ENCODE results near the gene RNASE8. TPM values are rescaled to one million over a fixed set of nuclear protein-coding genes. Genes with fewer than 3 reads are reported as not detected.

Gene RNASE8
- total and polyA plus RNA-seq, 2 of the 4 experiments (the other 2 are of a cell fraction): not detected

DNA sequence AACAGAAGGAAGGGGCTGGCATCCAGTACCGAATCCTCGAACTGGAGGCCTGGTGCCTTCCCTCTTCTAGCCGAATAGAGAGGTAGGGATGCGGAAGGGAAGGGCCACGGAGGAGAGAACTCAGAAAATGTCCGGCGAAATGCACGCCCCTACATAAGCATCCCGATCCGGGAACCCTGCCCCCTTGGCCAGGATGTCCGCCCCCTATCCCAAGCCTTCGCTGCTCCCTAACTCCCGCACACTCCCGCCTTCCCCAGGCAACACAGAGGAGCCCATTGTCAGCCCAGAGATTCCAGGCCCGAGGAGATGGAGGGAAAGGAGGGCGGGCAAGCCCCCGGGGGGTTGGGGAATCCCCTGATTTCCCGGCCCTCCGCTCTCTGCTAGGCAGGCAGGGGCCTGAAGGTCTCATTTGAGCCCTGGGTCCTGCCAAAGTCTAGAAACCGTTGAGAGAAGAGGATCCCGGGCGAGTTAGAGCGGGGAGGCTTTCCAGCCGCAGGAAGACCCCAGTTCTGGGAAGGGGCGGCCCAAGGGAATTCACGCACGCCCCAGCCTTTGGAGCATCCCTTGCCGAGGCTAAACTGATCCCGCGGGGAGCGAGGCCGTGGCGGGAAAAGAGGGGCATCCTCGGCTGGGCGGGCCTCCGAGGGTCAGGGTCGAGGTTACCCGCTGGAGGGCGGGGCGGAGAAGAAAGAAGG is 11.9 kb downstream of the RNASE8 start:
- TF ChIP-seq CHD1 (IDR thresholded peaks at IDR 0.05; ENCODE audit: low read depth, low read length) (no peak), CEBPB (IDR thresholded peaks at IDR 0.05; ENCODE audit: low read depth, low read length) (no peak), ELK1 (IDR thresholded peaks at IDR 0.05; ENCODE audit: borderline replicate concordance, low read depth, low read length) (no peak), FOS (IDR thresholded peaks at IDR 0.05; ENCODE audit: low read depth, low read length) (no peak), MAZ (IDR thresholded peaks at IDR 0.05; ENCODE audit: borderline replicate concordance, low read depth, low read length) (no peak), POLR2A (IDR thresholded peaks at IDR 0.05; ENCODE audit: low read depth, low read length) (no peak), SMC3 (IDR thresholded peaks at IDR 0.05; ENCODE audit: low read depth, low read length) (no peak), NFE2L2 (IDR thresholded peaks at IDR 0.05; ENCODE audit: low read depth, low read length) (no peak), MAFK (IDR thresholded peaks at IDR 0.05; ENCODE audit: low read depth, low read length) (no peak), RAD21 (IDR thresholded peaks at IDR 0.05; ENCODE audit: low read length) (no peak), MXI1 (IDR thresholded peaks at IDR 0.05; ENCODE audit: borderline replicate concordance, low read depth, low read length) (no peak)
- TF ChIP-seq, protein P1, sequence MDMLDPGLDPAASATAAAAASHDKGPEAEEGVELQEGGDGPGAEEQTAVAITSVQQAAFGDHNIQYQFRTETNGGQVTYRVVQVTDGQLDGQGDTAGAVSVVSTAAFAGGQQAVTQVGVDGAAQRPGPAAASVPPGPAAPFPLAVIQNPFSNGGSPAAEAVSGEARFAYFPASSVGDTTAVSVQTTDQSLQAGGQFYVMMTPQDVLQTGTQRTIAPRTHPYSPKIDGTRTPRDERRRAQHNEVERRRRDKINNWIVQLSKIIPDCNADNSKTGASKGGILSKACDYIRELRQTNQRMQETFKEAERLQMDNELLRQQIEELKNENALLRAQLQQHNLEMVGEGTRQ (IDR thresholded peaks at IDR 0.05; ENCODE audit: low read depth, low read length): no peak
- TF ChIP-seq, protein P2, sequence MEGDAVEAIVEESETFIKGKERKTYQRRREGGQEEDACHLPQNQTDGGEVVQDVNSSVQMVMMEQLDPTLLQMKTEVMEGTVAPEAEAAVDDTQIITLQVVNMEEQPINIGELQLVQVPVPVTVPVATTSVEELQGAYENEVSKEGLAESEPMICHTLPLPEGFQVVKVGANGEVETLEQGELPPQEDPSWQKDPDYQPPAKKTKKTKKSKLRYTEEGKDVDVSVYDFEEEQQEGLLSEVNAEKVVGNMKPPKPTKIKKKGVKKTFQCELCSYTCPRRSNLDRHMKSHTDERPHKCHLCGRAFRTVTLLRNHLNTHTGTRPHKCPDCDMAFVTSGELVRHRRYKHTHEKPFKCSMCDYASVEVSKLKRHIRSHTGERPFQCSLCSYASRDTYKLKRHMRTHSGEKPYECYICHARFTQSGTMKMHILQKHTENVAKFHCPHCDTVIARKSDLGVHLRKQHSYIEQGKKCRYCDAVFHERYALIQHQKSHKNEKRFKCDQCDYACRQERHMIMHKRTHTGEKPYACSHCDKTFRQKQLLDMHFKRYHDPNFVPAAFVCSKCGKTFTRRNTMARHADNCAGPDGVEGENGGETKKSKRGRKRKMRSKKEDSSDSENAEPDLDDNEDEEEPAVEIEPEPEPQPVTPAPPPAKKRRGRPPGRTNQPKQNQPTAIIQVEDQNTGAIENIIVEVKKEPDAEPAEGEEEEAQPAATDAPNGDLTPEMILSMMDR (conservative IDR thresholded peaks at IDR 0.05; ENCODE audit: low read depth, low read length): no peak
- Histone ChIP-seq H3K23ac (ENCODE audit: low read depth, low read length) (peak overlapping the region; percentile 64), H3K56ac (ENCODE audit: extremely low read depth, insufficient read depth, low read length) (peak overlapping the region; percentile 61), H2AFZ (replicated peaks; ENCODE audit: low read length, poor library complexity) (peak overlapping the region; percentile 99), H2BK20ac (ENCODE audit: low read depth, low read length) (no peak overlapping the region; the same call in 1 of the 2 replicates), H3K9me1 (ENCODE audit: insufficient read depth, low read length) (peaks cover 10% of the 10 kb centered on the region), H3K14ac (replicated peaks; ENCODE audit: low read depth, low read length) (peak overlapping the region; percentile 77), H2BK15ac (ENCODE audit: low read depth, low read length) (no peak overlapping the region), H4K91ac (ENCODE audit: insufficient read depth, low read depth, low read length) (peak overlapping the region; percentile 72), H3K4me3 (ENCODE audit: insufficient read depth, low read depth, low read length) (peak overlapping the region; percentile 68), H4K8ac (ENCODE audit: low read depth in 2 of 2, low read length in 2 of 2) (peak overlapping the region; percentile 43 to 50), H3K27me3 (ENCODE audit: control insufficient read depth, insufficient read depth, low read length) (no peaks in the 10 kb centered on the region), H3K36me3 (ENCODE audit: control insufficient read depth, insufficient read depth, low read length) (peaks cover 15% of the 10 kb centered on the region), H2BK120ac (ENCODE audit: low read depth, low read length) (peak overlapping the region; percentile 26), H4K5ac (ENCODE audit: low read depth, low read length) (peak overlapping the region; percentile 66), H3K4me1 (ENCODE audit: control insufficient read depth, insufficient read depth, low read length) (peaks cover 22% of the 10 kb centered on the region), H3K9me3 (ENCODE audit: control insufficient read depth, insufficient read depth, low read length) (no peaks in the 10 kb centered on the region), H3K9ac (ENCODE audit: low read depth, low read length) (peak overlapping the region; percentile 81), H3K79me1 (ENCODE audit: low read depth in 1 of 2, low read length in 2 of 2) (peaks cover 10 to 41% of the 10 kb centered on the region in 2 experiments), H2AK5ac (ENCODE audit: low read depth, low read length) (peak overlapping the region; percentile 5; the same call in 1 of the 2 replicates), H3K27ac (ENCODE audit: insufficient read depth, low read length) (peak overlapping the region; percentile 91), H2BK5ac (ENCODE audit: low read depth, low read length, poor library complexity, severe bottlenecking) (peak overlapping the region; percentile 79), H3K4me2 (ENCODE audit: low read depth, low read length) (peak overlapping the region; percentile 86), H4K20me1 (ENCODE audit: insufficient read depth, low read length) (peaks cover 10% of the 10 kb centered on the region), H3K4ac (ENCODE audit: low read depth, low read length) (peak overlapping the region; percentile 85), H3K18ac (ENCODE audit: low read depth, low read length) (peak overlapping the region; percentile 18; the same call in 1 of the 2 replicates), H2AK9ac (replicated peaks; ENCODE audit: low read depth, low read length, poor library complexity) (peak overlapping the region; percentile 90)
- DNase-seq (peak; percentile 29), ATAC-seq (ENCODE audit: low read depth) (peak; percentile 4)
- ChIA-PET POLR2A (ENCODE audit: unreplicated experiment) (interaction anchor here (0.6 kb wide), 1 partner anchor 16 kb away, joined by 3 read pairs; no protein-coding TSS in a partner anchor), CTCF (interaction anchor here (1.4 to 2.1 kb wide), 9 partner anchors 18 to 41 kb away, joined by 4 to 23 read pairs (median 10); no protein-coding TSS in a partner anchor)
- no TSS peak for BruUV-seq (replicated peaks)
- intact Hi-C loops (cut with micrococcal nuclease) (loop anchor here (2.0 kb wide), 1 partner anchor 67 kb away; no protein-coding TSS in a partner anchor), dilution Hi-C loops (cut with HindIII; ENCODE audit: low sequenced_read_pairs, unreplicated experiment) (no loop called here), in situ Hi-C loops (cut with MboI; ENCODE audit: low sequenced_read_pairs) (no loop called here)
- 0% methylated on average over 12 of the region's 40 CpGs; no CpG with 5 or more reads in 1 of the 2 experiments for WGBS, 2 experiments (ENCODE audit: extremely low coverage in 2 of 2, insufficient read length in 1 of 2)
